GM23338 (cell line): ENCODE data around the gene PLSCR4. TPM values are rescaled to one million over a fixed set of nuclear protein-coding genes. Genes with fewer than 3 reads are reported as not detected.

Experiments
- ATAC-seq: fragments of 200-7000 bp; cut with Tn5 transposase; 3 replicates; pipeline ENCODE4 v1.9.1; 2020
- DNase-seq: peaks from one replicate; pipeline ENCODE4 v3.0.0-alpha.2; 2015; ENCODE audit warnings: low spot score
- H2AFZ ChIP-seq: fragments of 200-600 bp; sonication (generic); 2 replicates; pipeline ENCODE4 v1.8.0; 2016; ENCODE audit warnings: antibody characterized with exemption, mild to moderate bottlenecking, moderate library complexity
- H3F3A ChIP-seq: fragments of 200-600 bp; sonication (generic); replicated peaks from 2 replicates; pipeline ENCODE4 v1.8.0; 2017; ENCODE audit warnings: antibody characterized with exemption, mixed run types, low read depth
- H3K27ac ChIP-seq: fragments of 200-600 bp; sonication (generic); 2 replicates; pipeline ENCODE4 v1.6.1; 2016; ENCODE audit warnings: low read depth
- H3K27me3 ChIP-seq: fragments of 200-600 bp; sonication (generic); 2 replicates; pipeline ENCODE4 v1.8.0; 2016; ENCODE audit warnings: mild to moderate bottlenecking, mixed run types, moderate library complexity; ENCODE audit not compliant: insufficient read depth
- H3K36me3 ChIP-seq: fragments of 200-600 bp; sonication (generic); 2 replicates; pipeline ENCODE4 v1.8.0; 2016; ENCODE audit warnings: mild to moderate bottlenecking; ENCODE audit not compliant: insufficient read depth
- H3K4me1 ChIP-seq: fragments of 200-600 bp; sonication (generic); 2 replicates; pipeline ENCODE4 v1.8.0; 2016; ENCODE audit warnings: mild to moderate bottlenecking, moderate library complexity; ENCODE audit not compliant: insufficient read depth
- H3K4me2 ChIP-seq: fragments of 200-600 bp; sonication (generic); 2 replicates; pipeline ENCODE4 v1.7.1; 2017; ENCODE audit warnings: mixed run types
- H3K4me3 ChIP-seq: fragments of 200-600 bp; sonication (generic); 2 replicates; pipeline ENCODE4 v1.6.1; 2016; ENCODE audit warnings: mixed run types
- H3K79me2 ChIP-seq: fragments of 200-600 bp; sonication (generic); replicated peaks from 2 replicates; pipeline ENCODE4 v1.8.0; 2017; ENCODE audit warnings: mild to moderate bottlenecking; ENCODE audit not compliant: insufficient read depth
- H3K9me2 ChIP-seq: fragments of 200-600 bp; sonication (generic); 2 replicates; pipeline ENCODE4 v1.8.0; 2017; ENCODE audit not compliant: insufficient read depth
- H4K20me1 ChIP-seq: fragments of 200-600 bp; sonication (generic); replicated peaks from 2 replicates; pipeline ENCODE4 v1.8.0; 2017; ENCODE audit warnings: mild to moderate bottlenecking; ENCODE audit not compliant: insufficient read depth
- H3K27ac Mint-ChIP-seq: 2 replicates; pipeline ENCODE4 v1.8.0; 2020; ENCODE audit warnings: inconsistent platforms, mild to moderate bottlenecking, moderate library complexity, mixed read lengths
- H3K27me3 Mint-ChIP-seq: 3 replicates; pipeline ENCODE4 v1.8.0; 2022; ENCODE audit warnings: low read depth, mild to moderate bottlenecking, moderate library complexity, mixed read lengths, inconsistent platforms; ENCODE audit not compliant: insufficient read depth, poor library complexity
- H3K36me3 Mint-ChIP-seq: 3 replicates; pipeline ENCODE4 v1.8.0; 2021; ENCODE audit warnings: low read depth, mild to moderate bottlenecking, inconsistent platforms, moderate library complexity, mixed read lengths
- H3K4me1 Mint-ChIP-seq: 3 replicates; pipeline ENCODE4 v1.8.0; 2020; ENCODE audit warnings: mild to moderate bottlenecking, inconsistent platforms, mixed read lengths
- H3K4me3 Mint-ChIP-seq: 3 replicates; pipeline ENCODE4 v1.8.0; 2021; ENCODE audit warnings: moderate library complexity, mild to moderate bottlenecking, inconsistent platforms, mixed read lengths
- H3K9me3 Mint-ChIP-seq: 3 replicates; pipeline ENCODE4 v1.8.0; 2020; ENCODE audit warnings: moderate library complexity, mild to moderate bottlenecking, inconsistent platforms, mixed read lengths
- CREB1 ChIP-seq: fragments of 250-450 bp; sonication (Bioruptor Pico); IDR thresholded peaks from 2 replicates; pipeline ENCODE4 v1.5.0; 2020; ENCODE audit warnings: low read depth, mild to moderate bottlenecking, moderate library complexity
- EZH2 ChIP-seq: fragments of 200-600 bp; sonication (generic); IDR thresholded peaks from one replicate; pipeline ENCODE4 v1.8.0; 2017; ENCODE audit warnings: antibody characterized with exemption, mild to moderate bottlenecking, low read depth; ENCODE audit not compliant: unreplicated experiment
- EZH2phosphoT487 ChIP-seq: fragments of 200-600 bp; sonication (generic); IDR thresholded peaks from one replicate; pipeline ENCODE4 v1.8.1; 2018; ENCODE audit warnings: antibody characterized with exemption; ENCODE audit not compliant: unreplicated experiment
- JUNB ChIP-seq: IDR thresholded peaks from one replicate; pipeline ENCODE4 v1.6.1; 2016; ENCODE audit warnings: antibody characterized with exemption; ENCODE audit not compliant: unreplicated experiment
- NANOG ChIP-seq: IDR thresholded peaks from 2 replicates; pipeline ENCODE4 v1.6.1; 2016; ENCODE audit warnings: antibody characterized with exemption, borderline replicate concordance
- REST ChIP-seq: IDR thresholded peaks from one replicate; pipeline ENCODE4 v1.6.1; 2018; ENCODE audit warnings: antibody characterized with exemption; ENCODE audit not compliant: unreplicated experiment
- STAT1 ChIP-seq: IDR thresholded peaks from one replicate; pipeline ENCODE4 v1.6.1; 2016; ENCODE audit warnings: antibody characterized with exemption; ENCODE audit not compliant: unreplicated experiment
- ZNF114 ChIP-seq: fragments of 250-450 bp; sonication (Bioruptor Pico); IDR thresholded peaks from 2 replicates; pipeline ENCODE4 v1.5.0; 2020; ENCODE audit warnings: mild to moderate bottlenecking, moderate library complexity
- ZNF331 ChIP-seq: fragments of 250-450 bp; sonication (Bioruptor Pico); IDR thresholded peaks from 2 replicates; pipeline ENCODE4 v1.5.0; 2020; ENCODE audit warnings: low read depth, mild to moderate bottlenecking, moderate library complexity
- polyA plus RNA-seq: library from polyadenylated mRNA; unstranded; fragments of >200 nt; fragmentation: Nextera tagmentation; extraction: Ambion mirVana; gene quantifications from 2 replicates; pipeline ENCODE4 v1.2.1, GENCODE V29; 2016
- total RNA-seq: library from RNA; depleted of rRNA; stranded (reverse); fragments of >200 nt; shearing (Covaris generic); gene quantifications from 2 replicates; pipeline ENCODE4 v1.2.3, GENCODE V29; 2014
- TF ChIP-seq, protein P1 (sequence below): fragments of 250-450 bp; sonication (Bioruptor Pico); IDR thresholded peaks from 2 replicates; pipeline ENCODE4 v1.5.0; 2020; ENCODE audit warnings: mild to moderate bottlenecking, moderate library complexity

Gene PLSCR4
- total and polyA plus RNA-seq, 2 experiments from 2014 or later = 1.4 to 5.2 TPM

DNA sequence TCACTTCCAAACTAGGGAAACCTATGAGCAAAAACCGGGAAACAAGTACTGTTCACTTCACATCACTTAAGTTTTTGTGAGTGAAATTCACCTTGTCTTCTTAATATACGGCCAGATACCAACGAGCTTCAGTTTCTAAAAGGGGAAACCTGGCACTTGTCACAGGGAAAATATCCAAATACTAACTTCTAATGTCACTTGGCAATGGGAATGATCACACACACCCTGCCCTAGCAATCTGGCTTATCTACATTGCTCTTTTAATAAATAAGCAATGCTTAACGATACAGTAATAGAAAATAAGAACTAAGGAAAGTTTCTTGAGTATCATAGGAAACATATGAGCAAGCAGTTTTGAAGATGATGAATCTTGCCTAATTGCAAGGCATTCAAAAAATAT lies 55.3 kb downstream of the PLSCR4 start (continued):
- TF ChIP-seq REST (no peak), EZH2phosphoT487 (no peak), EZH2 (no peak), NANOG (no peak)

DNA sequence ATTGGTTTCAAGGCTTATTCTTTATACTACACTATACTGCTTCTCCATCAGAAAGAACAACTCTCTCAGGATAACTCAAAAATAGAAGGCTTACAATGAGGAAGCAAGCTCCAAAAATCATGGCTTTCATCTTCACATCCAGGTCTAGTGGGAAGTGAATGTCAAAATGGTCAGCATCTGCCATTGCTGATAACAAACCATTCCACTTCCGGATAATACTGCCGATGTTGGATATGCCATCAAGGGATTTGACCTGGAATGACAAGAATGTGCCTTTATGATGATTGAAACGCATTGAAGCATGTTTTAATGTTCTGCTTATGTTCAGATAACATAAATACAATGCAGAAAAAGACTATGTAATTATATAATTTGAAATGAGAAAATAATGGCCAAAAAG lies 55.9 kb downstream of the PLSCR4 start:
- TF ChIP-seq EZH2phosphoT487 = no peak
- no peak overlapping the region for H3K4me2 ChIP-seq

DNA sequence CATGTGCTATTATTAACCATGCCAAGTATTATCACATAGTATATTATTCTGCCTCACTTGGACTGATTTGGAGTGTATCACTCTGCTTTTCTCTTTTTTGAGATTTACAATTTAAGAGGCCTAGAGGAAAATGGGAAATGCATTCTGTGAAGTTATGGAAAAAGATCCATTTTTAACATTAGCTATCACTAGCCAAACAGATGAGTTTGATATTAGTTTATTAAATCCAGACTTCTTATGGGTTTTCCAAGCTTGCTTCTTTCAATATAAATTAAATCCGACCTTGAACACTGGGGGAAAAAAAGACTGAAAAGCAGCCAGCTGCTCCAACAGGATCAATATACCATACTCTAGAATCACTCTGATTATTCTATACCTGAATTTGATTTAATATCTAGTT lies 59.9 kb downstream of the PLSCR4 start:
- Mint-ChIP-seq H3K36me3 (no peaks in the 10 kb centered on the region), H3K4me3 (no peak overlapping the region), H3K9me3 (no peaks in the 10 kb centered on the region), H3K27ac (no peak overlapping the region), H3K27me3 (peaks cover 1% of the 10 kb centered on the region), H3K4me1 (peaks cover 2% of the 10 kb centered on the region; the same call in 1 of the 3 replicates)
- no peak for ATAC-seq
- Histone ChIP-seq H3K4me3 (no peak overlapping the region), H3K4me1 (no peaks in the 10 kb centered on the region), H4K20me1 (no peaks in the 10 kb centered on the region), H3K4me2 (no peak overlapping the region), H3K9me2 (no peaks in the 10 kb centered on the region), H3K27ac (no peak overlapping the region), H3K79me2 (no peaks in the 10 kb centered on the region), H3F3A (no peaks in the 10 kb centered on the region), H3K27me3 (no peaks in the 10 kb centered on the region), H2AFZ (no peak overlapping the region), H3K36me3 (no peaks in the 10 kb centered on the region)
- no peak for DNase-seq
- TF ChIP-seq ZNF331 (no peak), EZH2 (no peak), EZH2phosphoT487 (no peak), ZNF114 (CRISPR knock-in tag) (no peak), JUNB (no peak), NANOG (no peak), CREB1 (CRISPR knock-in tag) (no peak), STAT1 (no peak)
- TF ChIP-seq, protein P1, sequence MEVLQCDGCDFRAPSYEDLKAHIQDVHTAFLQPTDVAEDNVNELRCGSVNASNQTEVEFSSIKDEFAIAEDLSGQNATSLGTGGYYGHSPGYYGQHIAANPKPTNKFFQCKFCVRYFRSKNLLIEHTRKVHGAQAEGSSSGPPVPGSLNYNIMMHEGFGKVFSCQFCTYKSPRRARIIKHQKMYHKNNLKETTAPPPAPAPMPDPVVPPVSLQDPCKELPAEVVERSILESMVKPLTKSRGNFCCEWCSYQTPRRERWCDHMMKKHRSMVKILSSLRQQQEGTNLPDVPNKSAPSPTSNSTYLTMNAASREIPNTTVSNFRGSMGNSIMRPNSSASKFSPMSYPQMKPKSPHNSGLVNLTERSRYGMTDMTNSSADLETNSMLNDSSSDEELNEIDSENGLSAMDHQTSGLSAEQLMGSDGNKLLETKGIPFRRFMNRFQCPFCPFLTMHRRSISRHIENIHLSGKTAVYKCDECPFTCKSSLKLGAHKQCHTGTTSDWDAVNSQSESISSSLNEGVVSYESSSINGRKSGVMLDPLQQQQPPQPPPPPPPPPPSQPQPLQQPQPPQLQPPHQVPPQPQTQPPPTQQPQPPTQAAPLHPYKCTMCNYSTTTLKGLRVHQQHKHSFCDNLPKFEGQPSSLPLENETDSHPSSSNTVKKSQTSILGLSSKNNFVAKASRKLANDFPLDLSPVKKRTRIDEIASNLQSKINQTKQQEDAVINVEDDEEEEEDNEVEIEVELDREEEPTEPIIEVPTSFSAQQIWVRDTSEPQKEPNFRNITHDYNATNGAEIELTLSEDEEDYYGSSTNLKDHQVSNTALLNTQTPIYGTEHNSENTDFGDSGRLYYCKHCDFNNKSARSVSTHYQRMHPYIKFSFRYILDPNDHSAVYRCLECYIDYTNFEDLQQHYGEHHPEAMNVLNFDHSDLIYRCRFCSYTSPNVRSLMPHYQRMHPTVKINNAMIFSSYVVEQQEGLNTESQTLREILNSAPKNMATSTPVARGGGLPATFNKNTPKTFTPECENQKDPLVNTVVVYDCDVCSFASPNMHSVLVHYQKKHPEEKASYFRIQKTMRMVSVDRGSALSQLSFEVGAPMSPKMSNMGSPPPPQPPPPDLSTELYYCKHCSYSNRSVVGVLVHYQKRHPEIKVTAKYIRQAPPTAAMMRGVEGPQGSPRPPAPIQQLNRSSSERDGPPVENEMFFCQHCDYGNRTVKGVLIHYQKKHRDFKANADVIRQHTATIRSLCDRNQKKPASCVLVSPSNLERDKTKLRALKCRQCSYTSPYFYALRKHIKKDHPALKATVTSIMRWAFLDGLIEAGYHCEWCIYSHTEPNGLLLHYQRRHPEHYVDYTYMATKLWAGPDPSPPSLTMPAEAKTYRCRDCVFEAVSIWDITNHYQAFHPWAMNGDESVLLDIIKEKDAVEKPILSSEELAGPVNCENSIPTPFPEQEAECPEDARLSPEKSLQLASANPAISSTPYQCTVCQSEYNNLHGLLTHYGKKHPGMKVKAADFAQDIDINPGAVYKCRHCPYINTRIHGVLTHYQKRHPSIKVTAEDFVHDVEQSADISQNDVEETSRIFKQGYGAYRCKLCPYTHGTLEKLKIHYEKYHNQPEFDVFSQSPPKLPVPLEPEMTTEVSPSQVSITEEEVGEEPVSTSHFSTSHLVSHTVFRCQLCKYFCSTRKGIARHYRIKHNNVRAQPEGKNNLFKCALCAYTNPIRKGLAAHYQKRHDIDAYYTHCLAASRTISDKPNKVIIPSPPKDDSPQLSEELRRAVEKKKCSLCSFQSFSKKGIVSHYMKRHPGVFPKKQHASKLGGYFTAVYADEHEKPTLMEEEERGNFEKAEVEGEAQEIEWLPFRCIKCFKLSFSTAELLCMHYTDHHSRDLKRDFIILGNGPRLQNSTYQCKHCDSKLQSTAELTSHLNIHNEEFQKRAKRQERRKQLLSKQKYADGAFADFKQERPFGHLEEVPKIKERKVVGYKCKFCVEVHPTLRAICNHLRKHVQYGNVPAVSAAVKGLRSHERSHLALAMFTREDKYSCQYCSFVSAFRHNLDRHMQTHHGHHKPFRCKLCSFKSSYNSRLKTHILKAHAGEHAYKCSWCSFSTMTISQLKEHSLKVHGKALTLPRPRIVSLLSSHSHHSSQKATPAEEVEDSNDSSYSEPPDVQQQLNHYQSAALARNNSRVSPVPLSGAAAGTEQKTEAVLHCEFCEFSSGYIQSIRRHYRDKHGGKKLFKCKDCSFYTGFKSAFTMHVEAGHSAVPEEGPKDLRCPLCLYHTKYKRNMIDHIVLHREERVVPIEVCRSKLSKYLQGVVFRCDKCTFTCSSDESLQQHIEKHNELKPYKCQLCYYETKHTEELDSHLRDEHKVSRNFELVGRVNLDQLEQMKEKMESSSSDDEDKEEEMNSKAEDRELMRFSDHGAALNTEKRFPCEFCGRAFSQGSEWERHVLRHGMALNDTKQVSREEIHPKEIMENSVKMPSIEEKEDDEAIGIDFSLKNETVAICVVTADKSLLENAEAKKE (CRISPR knock-in tag) = no peak

More for the DNA sequence above, 55.9 kb downstream of the PLSCR4 start:
- H3K4me1 Mint-ChIP-seq = no peaks in the 10 kb centered on the region
- no peak overlapping the region for H2AFZ ChIP-seq
- H3K9me2 ChIP-seq = no peaks in the 10 kb centered on the region
- H3K4me3 ChIP-seq = no peak overlapping the region
- no peaks in the 10 kb centered on the region for H4K20me1 ChIP-seq
- H3K36me3 ChIP-seq = no peaks in the 10 kb centered on the region
- H3K27me3 Mint-ChIP-seq = peaks cover 1% of the 10 kb centered on the region
- H3K9me3 Mint-ChIP-seq = no peaks in the 10 kb centered on the region
- no peak overlapping the region for H3K27ac Mint-ChIP-seq
- no peak overlapping the region for H3K27ac ChIP-seq
- DNase-seq = no peak
- no peaks in the 10 kb centered on the region for H3K27me3 ChIP-seq
- H3F3A ChIP-seq = no peaks in the 10 kb centered on the region
- H3K4me1 ChIP-seq = no peaks in the 10 kb centered on the region
- ATAC-seq = no peak
- H3K36me3 Mint-ChIP-seq = no peaks in the 10 kb centered on the region
- no peak overlapping the region for H3K4me3 Mint-ChIP-seq
- H3K79me2 ChIP-seq = no peaks in the 10 kb centered on the region
